Esophagus (tissue), 2 donors: ENCODE data around the gene KRT83. TPM values are rescaled to one million over a fixed set of nuclear protein-coding genes. Genes with fewer than 3 reads are reported as not detected.

Source experiments
- H3K27ac ChIP-seq, 2 donors: one replicate each; pipeline ENCODE4 v1.5.1; 2013; ENCODE audit warnings: low read depth in 2 of 2, mild to moderate bottlenecking in 2 of 2, inconsistent platforms in 1 of 2, low read length in 1 of 2, moderate library complexity in 1 of 2
- H3K27me3 ChIP-seq, 2 donors: one replicate each; pipeline ENCODE4 v1.6.1; 2013; ENCODE audit warnings: low read length in 2 of 2, control low read depth in 1 of 2, mild to moderate bottlenecking in 1 of 2; ENCODE audit not compliant: insufficient read depth in 2 of 2, control insufficient read depth in 1 of 2
- H3K36me3 ChIP-seq, 2 donors: one replicate each; pipeline ENCODE4 v1.6.1; 2013; ENCODE audit warnings: low read length in 1 of 2; ENCODE audit not compliant: control insufficient read depth in 2 of 2, insufficient read depth in 2 of 2
- H3K4me1 ChIP-seq, 2 donors: one replicate each; pipeline ENCODE4 v1.6.1; 2013; ENCODE audit warnings: low read length in 1 of 2; ENCODE audit not compliant: control insufficient read depth in 2 of 2, insufficient read depth in 2 of 2
- H3K4me3 ChIP-seq, 2 donors: one replicate each; pipeline ENCODE4 v1.5.1; 2013; ENCODE audit warnings: low read length in 2 of 2, mild to moderate bottlenecking in 2 of 2, low read depth in 1 of 2, moderate library complexity in 1 of 2
- H3K9me3 ChIP-seq, 2 donors: one replicate each; pipeline ENCODE4 v1.6.1; 2013; ENCODE audit warnings: mild to moderate bottlenecking in 2 of 2, low read depth in 1 of 2, low read length in 1 of 2, moderate library complexity in 1 of 2; ENCODE audit not compliant: control insufficient read depth in 2 of 2, insufficient read depth in 1 of 2
- WGBS, 2 donors: extraction: QIAGEN DNeasy Blood & Tissue Kit; methylation state at CpG; one replicate each; pipeline ENCODE4 v1.1.7; 2013; 5-methylcytosine and 5-hydroxymethylcytosine counted together
- polyA plus RNA-seq, 2 donors: library from polyadenylated mRNA; stranded (reverse); fragments of 200-250 nt; gene quantifications; one replicate each; pipeline ENCODE4 v1.2.3, GENCODE V29; 2013
- donor health status: healthy with polysubstance abuse.
- donor health status: Bipolar disorder and iron deficiency.

KRT83 gene
- polyA plus RNA-seq, 2 donors, result not detected

DNA sequence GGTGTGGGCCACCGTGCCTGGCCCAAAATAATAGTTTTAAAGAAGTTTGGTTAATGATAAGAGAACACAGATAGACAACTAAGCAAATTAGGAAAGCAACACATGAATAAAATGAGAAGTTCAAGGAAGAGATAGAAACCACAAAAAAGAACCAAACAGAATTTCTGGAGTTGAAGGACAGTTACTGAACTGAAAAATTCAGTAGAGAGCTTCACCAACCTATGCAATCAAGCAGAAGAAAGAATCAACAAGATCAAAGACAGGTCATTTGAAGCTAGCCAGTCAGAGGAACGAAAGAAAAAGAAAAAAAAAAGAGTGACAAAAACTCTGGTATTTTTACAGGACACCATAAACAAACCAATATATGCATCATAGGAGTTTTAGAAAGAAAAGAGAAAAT, 15.4 kb upstream of the KRT83 start:
- Histone ChIP-seq H3K4me1 (no peaks in the 10 kb centered on the region), H3K27me3 (no peaks in the 10 kb centered on the region), H3K27ac (no peak overlapping the region), H3K4me3 (no peak overlapping the region), H3K36me3 (no peaks in the 10 kb centered on the region), H3K9me3 (peaks cover 0 to 2% of the 10 kb centered on the region in 2 donors)
- WGBS, 2 donors, result 71 to 89% methylated on average over 2 of the region's 2 CpGs

DNA sequence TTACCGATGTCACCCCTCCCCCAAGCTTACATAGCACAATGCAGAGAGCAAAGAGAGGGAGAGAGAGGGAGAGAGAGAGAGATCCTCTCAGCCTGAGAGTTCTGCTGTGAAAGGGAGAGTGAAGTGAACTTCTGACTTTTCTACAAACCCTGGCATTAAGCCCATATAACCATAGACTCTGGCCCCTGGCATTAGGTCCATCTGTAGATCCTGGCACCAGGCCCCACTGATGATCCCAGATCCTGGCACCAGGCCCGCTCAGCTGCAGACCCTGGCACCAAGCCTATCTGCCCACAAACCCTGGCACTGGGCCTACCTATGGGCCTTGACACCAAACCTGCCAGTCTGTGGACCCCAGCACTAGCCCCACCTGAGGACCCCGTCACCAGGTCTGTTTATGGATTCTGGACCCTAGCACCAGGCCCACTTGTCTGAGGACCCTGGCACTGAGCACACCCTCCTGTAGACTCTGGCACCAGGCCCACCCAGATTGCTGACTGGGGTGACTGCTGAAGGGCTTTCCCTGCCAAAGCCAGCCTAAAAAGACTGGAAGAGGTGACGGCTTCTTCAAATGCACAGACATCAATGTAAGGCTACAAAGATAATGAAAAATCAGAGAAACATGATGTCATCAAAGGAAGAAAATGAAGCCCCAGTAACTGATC, 14.5 kb upstream of the KRT83 start:
- Histone ChIP-seq H3K9me3 (peaks cover 0 to 2% of the 10 kb centered on the region in 2 donors), H3K4me1 (no peaks in the 10 kb centered on the region), H3K4me3 (no peak overlapping the region), H3K27ac (no peak overlapping the region), H3K36me3 (no peaks in the 10 kb centered on the region), H3K27me3 (no peaks in the 10 kb centered on the region)
- 84% methylated on average over 4 of the region's 4 CpGs for WGBS, 2 donors

DNA sequence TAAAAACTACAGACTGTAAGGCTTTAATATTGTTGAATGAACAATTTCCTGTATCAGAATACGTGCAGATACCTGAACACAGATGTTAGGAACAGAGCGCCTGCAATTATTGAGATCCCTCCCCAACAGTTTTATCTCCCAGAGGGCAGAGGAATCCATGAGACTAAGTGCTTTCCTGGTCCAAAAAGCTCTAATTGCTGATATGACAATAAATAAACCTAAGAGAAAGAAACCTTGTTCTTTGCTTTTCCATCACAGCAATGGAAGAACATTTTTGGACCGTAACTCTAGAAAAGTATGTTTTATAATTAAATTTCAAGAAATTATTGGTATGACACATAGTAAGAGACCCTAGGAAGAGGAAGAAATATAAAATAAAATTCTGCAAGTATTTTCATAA, 13.0 kb upstream of the KRT83 start:
- Histone ChIP-seq H3K27me3 (no peaks in the 10 kb centered on the region), H3K27ac (no peak overlapping the region), H3K4me1 (no peaks in the 10 kb centered on the region), H3K4me3 (no peak overlapping the region), H3K36me3 (no peaks in the 10 kb centered on the region), H3K9me3 (peaks cover 0 to 2% of the 10 kb centered on the region in 2 donors)
- WGBS, 2 donors, result 87 to 89% methylated on average over 3 of the region's 3 CpGs

DNA sequence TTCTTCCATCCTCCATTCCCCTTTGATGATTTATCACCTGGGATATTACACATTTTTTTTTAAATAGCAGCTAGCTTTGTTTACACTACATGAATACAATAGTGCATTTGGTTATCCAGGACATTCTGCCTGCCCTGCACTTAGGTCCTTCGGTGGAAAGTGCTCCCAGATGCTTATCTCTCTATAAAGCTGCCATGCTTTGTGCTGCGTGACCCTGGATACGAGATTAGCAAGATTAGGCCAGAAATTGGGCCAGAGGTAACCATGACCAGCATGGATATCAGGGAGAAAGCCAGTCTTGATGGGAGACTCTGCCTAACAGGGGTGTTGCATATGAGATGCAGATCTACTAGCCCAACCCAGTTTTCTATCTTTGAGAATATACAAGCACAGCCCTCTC, 12.1 kb upstream of the KRT83 start:
- 51 to 79% methylated on average over 3 of the region's 3 CpGs for WGBS, 2 donors
- no peak overlapping the region for H3K27ac ChIP-seq
- H3K9me3 ChIP-seq, result peaks cover 0 to 2% of the 10 kb centered on the region in 2 donors
- H3K36me3 ChIP-seq, result no peaks in the 10 kb centered on the region
- no peaks in the 10 kb centered on the region for H3K27me3 ChIP-seq
- no peaks in the 10 kb centered on the region for H3K4me1 ChIP-seq
- no peak overlapping the region for H3K4me3 ChIP-seq

DNA sequence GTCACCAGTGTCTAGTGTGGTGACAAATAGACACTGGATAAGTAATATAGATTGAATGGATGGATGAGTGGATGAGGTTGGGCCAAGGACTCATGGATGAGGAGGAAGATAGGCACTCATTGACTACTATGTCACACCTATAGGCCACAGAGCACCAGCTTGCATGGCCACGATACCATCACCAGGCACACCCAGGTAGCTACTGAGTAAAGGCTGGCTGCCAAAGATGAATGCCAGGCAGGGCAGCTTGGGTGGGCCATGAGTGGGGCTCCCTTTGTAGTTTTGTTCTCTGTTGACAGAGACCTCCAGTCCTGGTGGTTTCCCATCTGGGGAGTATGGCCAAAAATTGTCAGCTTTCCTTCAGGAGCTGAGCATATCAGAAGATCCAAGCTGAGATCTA, 11.2 kb upstream of the KRT83 start:
- H3K27me3 ChIP-seq, result no peaks in the 10 kb centered on the region
- 77 to 90% methylated on average over 1 of the region's 1 CpG for WGBS, 2 donors
- H3K9me3 ChIP-seq, result peaks cover 0 to 2% of the 10 kb centered on the region in 2 donors
- H3K4me3 ChIP-seq, result no peak overlapping the region
- H3K27ac ChIP-seq, result no peak overlapping the region
- H3K4me1 ChIP-seq, result peaks cover 0 to 4% of the 10 kb centered on the region in 2 donors
- no peaks in the 10 kb centered on the region for H3K36me3 ChIP-seq

DNA sequence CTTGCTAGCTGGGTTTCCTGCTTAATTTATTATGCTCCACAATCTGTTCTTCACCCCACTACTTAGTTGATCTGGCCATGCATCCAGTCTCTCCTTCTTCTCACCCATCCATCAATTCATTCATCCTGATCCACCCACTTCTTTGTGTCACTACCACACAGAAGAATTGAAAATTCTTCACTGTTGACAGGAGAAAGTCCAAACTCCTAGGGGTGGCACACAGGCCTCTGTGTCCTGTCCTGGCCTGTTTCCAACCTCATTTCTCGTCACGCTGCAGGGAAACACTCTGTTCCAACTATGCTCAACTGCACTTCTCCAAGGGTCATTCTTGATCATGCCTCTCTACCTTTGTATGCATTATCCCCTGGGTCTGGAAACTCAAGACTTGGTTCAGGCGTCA, 10.6 kb upstream of the KRT83 start:
- WGBS, 2 donors, result 78 to 85% methylated on average over 3 of the region's 3 CpGs
- H3K27ac ChIP-seq, result no peak overlapping the region
- H3K4me3 ChIP-seq, result no peak overlapping the region
- H3K4me1 ChIP-seq, result peaks cover 0 to 4% of the 10 kb centered on the region in 2 donors
- peaks cover 0 to 2% of the 10 kb centered on the region in 2 donors for H3K9me3 ChIP-seq
- no peaks in the 10 kb centered on the region for H3K27me3 ChIP-seq
- H3K36me3 ChIP-seq, result no peaks in the 10 kb centered on the region

DNA sequence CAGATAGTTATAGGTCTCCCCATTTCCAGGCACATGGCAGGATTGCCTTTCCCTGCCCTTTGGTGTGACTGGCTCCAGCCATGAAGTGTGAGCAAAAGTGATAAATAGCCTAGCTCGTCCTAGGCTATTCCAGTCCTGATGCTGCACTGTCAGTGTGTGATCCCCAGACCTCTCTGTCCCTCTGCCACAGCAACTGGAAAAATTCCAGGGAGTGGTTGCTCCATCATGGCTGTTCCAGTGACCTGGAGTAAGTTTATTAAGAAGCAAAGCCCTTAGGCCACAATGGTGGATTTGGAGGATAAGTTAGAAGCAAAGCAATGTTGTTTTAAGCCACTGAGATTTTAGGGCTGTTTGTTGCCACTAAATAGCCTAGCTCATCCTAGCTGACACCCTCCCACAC, 9.8 kb upstream of the KRT83 start:
- H3K4me3 ChIP-seq, result no peak overlapping the region
- H3K27me3 ChIP-seq, result no peaks in the 10 kb centered on the region
- no peak overlapping the region for H3K27ac ChIP-seq
- no peaks in the 10 kb centered on the region for H3K36me3 ChIP-seq
- H3K9me3 ChIP-seq, result peaks cover 0 to 2% of the 10 kb centered on the region in 2 donors
- H3K4me1 ChIP-seq, result peaks cover 0 to 4% of the 10 kb centered on the region in 2 donors
- 39 to 62% methylated on average over 1 of the region's 1 CpG for WGBS, 2 donors

DNA sequence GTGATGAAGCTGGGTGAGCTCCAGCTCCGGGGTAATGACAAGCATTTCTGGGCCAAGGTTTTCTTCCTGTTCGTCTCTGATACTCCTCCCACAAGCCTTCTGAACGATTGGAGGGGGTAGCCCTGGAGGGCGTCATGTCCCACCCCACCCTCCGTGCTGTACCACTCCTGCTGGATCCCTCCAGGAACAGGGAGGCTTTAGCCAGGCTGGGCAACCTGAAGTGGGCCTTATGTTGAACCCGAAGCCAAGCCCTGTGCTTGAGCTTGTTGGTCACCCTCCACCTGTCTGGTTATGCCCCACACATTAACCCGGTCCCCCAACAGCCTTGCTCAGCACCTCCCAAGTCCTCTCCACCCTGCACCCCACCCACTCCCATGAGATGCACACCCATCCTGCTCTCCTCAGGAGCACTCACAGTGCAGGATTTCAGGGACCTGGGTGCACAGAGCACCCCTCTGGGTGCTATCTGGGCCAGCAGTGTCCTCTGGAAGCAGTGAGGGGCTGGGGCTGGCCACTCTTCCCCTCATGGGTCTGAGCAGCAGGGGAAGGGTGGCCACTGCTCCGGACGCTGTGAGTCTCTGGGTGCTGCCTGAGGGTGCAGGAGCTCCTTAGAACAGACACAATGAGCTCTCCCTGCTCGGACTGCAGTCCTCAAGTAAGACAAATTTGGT, 6.8 kb upstream of the KRT83 start:
- 46 to 61% methylated on average over 10 of the region's 10 CpGs for WGBS, 2 donors
- H3K27ac ChIP-seq, result peak overlapping the region; percentile 32 to 73
- peaks cover 0 to 4% of the 10 kb centered on the region in 2 donors for H3K4me1 ChIP-seq
- no peak overlapping the region for H3K4me3 ChIP-seq
- H3K9me3 ChIP-seq, result no peaks in the 10 kb centered on the region
- H3K27me3 ChIP-seq, result no peaks in the 10 kb centered on the region
- no peaks in the 10 kb centered on the region for H3K36me3 ChIP-seq

DNA sequence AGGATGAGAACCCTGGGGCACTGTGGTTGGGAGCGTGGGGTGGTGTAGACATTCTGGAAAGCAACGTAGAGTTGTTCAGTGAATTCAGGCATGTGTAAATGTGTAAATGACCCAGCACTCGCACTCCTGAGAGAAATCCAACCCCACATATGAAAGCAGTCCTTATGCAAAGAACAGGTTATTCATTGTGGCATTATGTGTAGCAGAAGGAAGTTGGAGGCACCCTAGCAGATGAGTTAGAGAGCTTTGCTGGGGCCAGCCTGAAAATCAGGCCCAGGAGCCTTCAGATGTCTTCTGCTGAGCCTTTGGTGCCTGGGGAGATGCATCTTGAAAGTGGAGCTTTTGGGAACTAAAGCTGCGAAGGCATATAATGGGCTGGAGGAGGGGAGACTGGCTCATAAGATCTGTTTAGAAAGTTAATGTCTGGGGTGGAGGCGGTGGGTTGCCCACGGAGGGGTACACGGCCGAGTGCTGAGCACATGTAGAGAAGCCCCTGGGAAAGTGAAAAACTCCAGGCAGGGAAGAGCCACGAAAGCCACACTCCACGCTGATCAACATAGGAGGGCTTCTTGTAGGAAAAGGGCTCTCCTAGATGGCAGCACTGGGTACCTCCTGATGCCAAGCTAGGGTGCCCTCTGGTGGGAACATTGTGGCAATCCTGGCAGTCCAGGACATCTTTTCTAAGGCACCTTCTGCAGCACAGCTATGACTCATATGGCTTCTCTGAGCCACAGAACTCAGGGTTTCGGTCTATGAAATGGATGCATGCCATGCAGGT, 6.0 kb upstream of the KRT83 start:
- WGBS, 2 donors, result 40% methylated on average over 11 of the region's 11 CpGs
- Histone ChIP-seq H3K9me3 (no peaks in the 10 kb centered on the region), H3K27me3 (no peaks in the 10 kb centered on the region), H3K4me3 (no peak overlapping the region), H3K36me3 (no peaks in the 10 kb centered on the region), H3K27ac (peak overlapping the region in 1 of 2 donors; percentile 73), H3K4me1 (peaks cover 0 to 4% of the 10 kb centered on the region in 2 donors)
